ENCODE measurements around the gene C6orf47. TPM values are rescaled to one million over a fixed set of nuclear protein-coding genes. Genes with fewer than 3 reads are reported as not detected.

The C6orf47 gene
- total and polyA plus RNA-seq, 2 of the 13 experiments (the other 11 are each of a cell fraction or from before 2014, with no cell fraction given), result 1.7 to 18.1 TPM

DNA sequence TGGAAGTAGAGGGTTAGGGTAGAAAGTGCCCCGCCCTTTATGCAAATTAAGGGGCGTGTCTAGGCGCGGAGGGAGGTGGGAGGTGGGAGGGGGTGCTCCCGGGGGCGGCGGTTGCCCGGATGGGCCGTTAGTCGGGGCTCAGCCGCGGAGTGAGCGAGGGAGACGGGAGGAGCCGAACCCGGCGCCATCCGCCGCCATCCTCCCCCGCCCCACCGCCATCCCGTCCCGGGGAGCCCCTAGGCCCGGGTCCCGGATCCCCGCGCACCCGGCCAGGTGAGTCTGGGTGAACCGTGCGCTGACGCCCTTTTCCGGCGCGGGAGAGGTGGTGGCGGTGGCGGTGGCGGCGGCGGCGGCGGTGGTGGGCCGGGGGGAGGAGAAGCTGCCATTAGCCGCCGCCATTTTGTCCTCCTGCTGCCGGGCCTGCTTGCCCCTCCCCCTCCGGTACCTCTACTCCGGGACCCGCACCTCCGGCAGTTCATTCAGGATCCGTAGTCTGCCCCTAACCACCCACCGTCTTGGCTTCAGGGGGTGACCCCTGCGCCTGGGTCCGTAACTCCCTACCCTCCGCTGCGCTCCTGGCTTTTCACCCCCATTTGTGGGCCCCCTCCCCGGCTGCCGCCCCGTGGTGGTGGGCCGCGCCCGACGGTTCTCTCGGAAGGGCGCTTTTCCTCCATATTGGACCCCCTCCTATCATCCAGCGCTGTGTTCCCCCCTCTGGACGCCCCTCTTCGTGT, 39.8 kb downstream of the C6orf47 start, which contains the start of gene PRRC2A (continued):
- TF ChIP-seq, protein P1, sequence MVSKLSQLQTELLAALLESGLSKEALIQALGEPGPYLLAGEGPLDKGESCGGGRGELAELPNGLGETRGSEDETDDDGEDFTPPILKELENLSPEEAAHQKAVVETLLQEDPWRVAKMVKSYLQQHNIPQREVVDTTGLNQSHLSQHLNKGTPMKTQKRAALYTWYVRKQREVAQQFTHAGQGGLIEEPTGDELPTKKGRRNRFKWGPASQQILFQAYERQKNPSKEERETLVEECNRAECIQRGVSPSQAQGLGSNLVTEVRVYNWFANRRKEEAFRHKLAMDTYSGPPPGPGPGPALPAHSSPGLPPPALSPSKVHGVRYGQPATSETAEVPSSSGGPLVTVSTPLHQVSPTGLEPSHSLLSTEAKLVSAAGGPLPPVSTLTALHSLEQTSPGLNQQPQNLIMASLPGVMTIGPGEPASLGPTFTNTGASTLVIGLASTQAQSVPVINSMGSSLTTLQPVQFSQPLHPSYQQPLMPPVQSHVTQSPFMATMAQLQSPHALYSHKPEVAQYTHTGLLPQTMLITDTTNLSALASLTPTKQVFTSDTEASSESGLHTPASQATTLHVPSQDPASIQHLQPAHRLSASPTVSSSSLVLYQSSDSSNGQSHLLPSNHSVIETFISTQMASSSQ (IDR thresholded peaks at IDR 0.05; ENCODE audit: low read depth), result no peak; the same call in 1 of the 2 replicates
- TF ChIP-seq, protein P1 (CRISPR knock-in tag; IDR thresholded peaks at IDR 0.05; ENCODE audit: borderline replicate concordance), result no peak; the same call in 1 of the 2 replicates
- TF ChIP-seq MLLT10 (CRISPR knock-in tag; IDR thresholded peaks at IDR 0.05) (no peak), TEAD3 (CRISPR knock-in tag; optimal IDR thresholded peaks at IDR 0.05; ENCODE audit: borderline replicate concordance) (no peak), KLF6 (CRISPR knock-in tag; IDR thresholded peaks at IDR 0.05) (peak; percentile 45; the same call in 1 of the 2 replicates), TRIM22 (IDR thresholded peaks at IDR 0.05) (no peak), ZNF547 (CRISPR knock-in tag; IDR thresholded peaks at IDR 0.05) (peak; percentile 57), RXRA (CRISPR knock-in tag; IDR thresholded peaks at IDR 0.05) (no peak), ATF7-NPFF (CRISPR knock-in tag; IDR thresholded peaks at IDR 0.05; ENCODE audit: low read depth) (no peak; the same call in 1 of the 2 replicates), MIER3 (CRISPR knock-in tag; IDR thresholded peaks at IDR 0.05; ENCODE audit: borderline replicate concordance) (no peak), ZBTB33 (CRISPR knock-in tag; IDR thresholded peaks at IDR 0.05) (0 out of 2 replicates have a peak, but pooled peaks have one; percentile 23), PAXIP1 (CRISPR knock-in tag; conservative IDR thresholded peaks at IDR 0.05) (0 out of 2 replicates have a peak, but pooled peaks have one; percentile 6), NFE2 (CRISPR knock-in tag; IDR thresholded peaks at IDR 0.05) (no peak), ZNF776 (CRISPR knock-in tag; IDR thresholded peaks at IDR 0.05) (peak; percentile 67), MAFF (IDR thresholded peaks at IDR 0.05; ENCODE audit: low read depth, low read length) (no peak), ZC3H4 (CRISPR knock-in tag; IDR thresholded peaks at IDR 0.05; ENCODE audit: borderline replicate concordance) (no peak), ZNF101 (CRISPR knock-in tag; IDR thresholded peaks at IDR 0.05; ENCODE audit: borderline replicate concordance, low read depth) (no peak)

Data from HepG2 (cell line).